ENCODE measurements around the gene PHLPP1.

PHLPP1 gene

GRCh38 chr18:63017977-63018376, 302.6 kb downstream of the PHLPP1 start:
- Histone ChIP-seq H3F3A (ENCODE audit: insufficient read depth, low read length) (no peaks in the 10 kb centered on the region), H3K27me3 (replicated peaks; ENCODE audit: insufficient read depth, low read length) (no peaks in the 10 kb centered on the region), H3K9ac (ENCODE audit: low read length) (no peak overlapping the region), H3K4me3 (ENCODE audit: low read length) (no peak overlapping the region), H3K9me3 (replicated peaks; ENCODE audit: insufficient read depth, low read length) (no peaks in the 10 kb centered on the region), H3K79me2 (ENCODE audit: low read length) (no peaks in the 10 kb centered on the region), H3K36me3 (replicated peaks; ENCODE audit: insufficient read depth, low read length) (no peaks in the 10 kb centered on the region), H3K9me2 (replicated peaks; ENCODE audit: insufficient read depth, low read length) (no peaks in the 10 kb centered on the region), H4K20me1 (ENCODE audit: insufficient read depth, low read length) (no peaks in the 10 kb centered on the region), H2AFZ (ENCODE audit: low read length) (no peak overlapping the region), H3K4me2 (ENCODE audit: low read depth, low read length) (no peak overlapping the region), H3K27ac (ENCODE audit: low read length) (no peak overlapping the region), H3K4me1 (ENCODE audit: low read length) (no peaks in the 10 kb centered on the region)
- no peak for DNase-seq
- TF ChIP-seq EZH2phosphoT487 (IDR thresholded peaks at IDR 0.05; ENCODE audit: low read length) (no peak), CTCF (IDR thresholded peaks at IDR 0.05; ENCODE audit: low read length) (no peak), EZH2 (optimal IDR thresholded peaks at IDR 0.05; ENCODE audit: low read depth, low read length) (no peak)

GRCh38 chr18:63022429-63023022, 307.2 kb downstream of the PHLPP1 start:
- no peak overlapping the region for H2AFZ ChIP-seq (ENCODE audit: low read length)
- no peaks in the 10 kb centered on the region for H3F3A ChIP-seq (ENCODE audit: insufficient read depth, low read length)
- DNase-seq, result no peak
- H4K20me1 ChIP-seq (ENCODE audit: insufficient read depth, low read length), result no peaks in the 10 kb centered on the region
- H3K4me3 ChIP-seq (ENCODE audit: low read length), result no peak overlapping the region
- H3K79me2 ChIP-seq (ENCODE audit: low read length), result no peaks in the 10 kb centered on the region
- TF ChIP-seq CTCF (IDR thresholded peaks at IDR 0.05; ENCODE audit: low read length), result peak; percentile 56
- TF ChIP-seq EZH2phosphoT487 (IDR thresholded peaks at IDR 0.05; ENCODE audit: low read length), result no peak
- no peak overlapping the region for H3K4me2 ChIP-seq (ENCODE audit: low read depth, low read length)
- no peaks in the 10 kb centered on the region for H3K4me1 ChIP-seq (ENCODE audit: low read length)
- H3K27ac ChIP-seq (ENCODE audit: low read length), result no peak overlapping the region
- H3K9me2 ChIP-seq (replicated peaks; ENCODE audit: insufficient read depth, low read length), result no peaks in the 10 kb centered on the region
- no peaks in the 10 kb centered on the region for H3K27me3 ChIP-seq (replicated peaks; ENCODE audit: insufficient read depth, low read length)
- H3K36me3 ChIP-seq (replicated peaks; ENCODE audit: insufficient read depth, low read length), result no peaks in the 10 kb centered on the region
- no peak overlapping the region for H3K9ac ChIP-seq (ENCODE audit: low read length)
- no peaks in the 10 kb centered on the region for H3K9me3 ChIP-seq (replicated peaks; ENCODE audit: insufficient read depth, low read length)

GRCh38 chr18:63025251-63026090, 310.1 kb downstream of the PHLPP1 start:
- DNase-seq, result peak; percentile 27
- Histone ChIP-seq H3K79me2 (ENCODE audit: low read length) (no peaks in the 10 kb centered on the region), H3K36me3 (replicated peaks; ENCODE audit: insufficient read depth, low read length) (no peaks in the 10 kb centered on the region), H3K4me1 (ENCODE audit: low read length) (no peaks in the 10 kb centered on the region), H2AFZ (ENCODE audit: low read length) (no peak overlapping the region), H3K9me2 (replicated peaks; ENCODE audit: insufficient read depth, low read length) (no peaks in the 10 kb centered on the region), H3K4me3 (ENCODE audit: low read length) (no peak overlapping the region), H3K9me3 (replicated peaks; ENCODE audit: insufficient read depth, low read length) (no peaks in the 10 kb centered on the region), H3K27ac (ENCODE audit: low read length) (no peak overlapping the region), H3K27me3 (replicated peaks; ENCODE audit: insufficient read depth, low read length) (no peaks in the 10 kb centered on the region), H4K20me1 (ENCODE audit: insufficient read depth, low read length) (no peaks in the 10 kb centered on the region), H3F3A (ENCODE audit: insufficient read depth, low read length) (no peaks in the 10 kb centered on the region), H3K4me2 (ENCODE audit: low read depth, low read length) (no peak overlapping the region), H3K9ac (ENCODE audit: low read length) (no peak overlapping the region)
- TF ChIP-seq EZH2phosphoT487 (IDR thresholded peaks at IDR 0.05; ENCODE audit: low read length) (no peak), CTCF (IDR thresholded peaks at IDR 0.05; ENCODE audit: low read length) (peak; percentile 51), EZH2 (optimal IDR thresholded peaks at IDR 0.05; ENCODE audit: low read depth, low read length) (no peak)
